ENCODE results near the gene ERAP2.

DNA sequence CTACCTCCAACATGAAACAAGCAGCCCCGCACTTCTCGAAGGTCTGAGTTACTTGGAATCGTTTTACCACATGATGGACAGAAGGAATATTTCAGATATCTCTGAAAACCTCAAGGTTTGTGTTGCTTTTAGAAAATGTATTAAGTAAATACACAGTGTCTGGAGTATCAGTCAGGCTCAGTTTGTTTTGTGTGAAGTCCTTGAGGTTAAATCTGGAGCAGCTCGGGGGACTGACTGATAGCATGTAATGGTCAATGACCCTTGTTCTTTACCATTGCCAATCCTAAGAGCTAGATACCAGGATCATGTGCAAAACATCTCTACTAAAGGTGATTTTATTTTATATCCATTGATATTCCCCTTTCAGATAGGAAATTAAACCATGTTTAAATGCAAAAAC lies 32.7 kb downstream of the ERAP2 start:
- TF ChIP-seq CTCF (IDR thresholded peaks at IDR 0.05), result no peak
- TF ChIP-seq POLR2A (IDR thresholded peaks at IDR 0.05), result no peak

Measured in heart left ventricle (tissue), 13 donors.